Esophagus squamous epithelium (tissue), 4 donors: ENCODE data around the gene NUDCD3.

Experiments used
- POLR2A ChIP-seq, 4 donors: fragments of 450-650 bp; IDR thresholded peaks; one replicate each; pipeline ENCODE4 v1.6.1; 2017; ENCODE audit warnings: antibody characterized with exemption in 4 of 4, mild to moderate bottlenecking in 4 of 4, moderate library complexity in 3 of 4
- TF ChIP-seq, protein P1 (sequence below), 6 experiments: fragments of 450-650 bp in 4 of 6; fragments of 200-600 bp in 2 of 6; sonication (generic) in 2 of 6; IDR thresholded peaks; one replicate each; pipeline ENCODE4 v1.5.1; 2016 to 2019; ENCODE audit warnings: antibody characterized with exemption in 6 of 6, mild to moderate bottlenecking in 4 of 6, moderate library complexity in 4 of 6

DNA sequence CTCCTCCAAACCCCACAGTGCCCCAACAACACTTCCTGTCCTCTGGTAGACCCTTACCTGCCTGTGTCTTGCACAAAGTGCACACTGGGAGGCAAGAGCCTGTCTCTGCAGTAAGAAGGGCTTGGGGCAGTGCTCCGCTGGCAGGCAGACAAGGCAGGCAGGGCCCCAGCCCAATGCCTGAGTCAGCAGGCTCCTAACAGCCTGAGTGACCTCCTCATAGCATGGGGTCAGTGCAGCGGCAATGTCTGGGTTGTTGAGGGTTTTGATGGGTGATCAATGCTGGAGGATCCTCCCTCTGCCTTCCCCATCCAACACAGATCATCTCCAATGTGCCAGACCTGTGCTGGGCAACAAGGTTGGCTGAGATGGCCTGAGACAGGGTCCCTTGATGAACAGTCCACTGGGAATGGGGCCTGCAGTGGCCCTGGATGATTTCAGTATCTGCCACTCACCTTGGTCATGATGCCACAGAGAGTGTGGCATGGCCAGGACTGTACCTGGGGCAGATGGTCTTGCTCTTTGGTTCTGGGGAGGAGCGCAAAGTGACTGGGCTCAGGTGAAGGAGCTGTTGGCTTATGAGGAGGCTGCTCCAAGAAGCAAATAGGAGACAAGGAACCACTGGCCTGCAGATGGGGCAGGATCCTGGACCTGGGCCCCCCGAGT is 109.5 kb downstream of the NUDCD3 start:
- TF ChIP-seq, protein P1, sequence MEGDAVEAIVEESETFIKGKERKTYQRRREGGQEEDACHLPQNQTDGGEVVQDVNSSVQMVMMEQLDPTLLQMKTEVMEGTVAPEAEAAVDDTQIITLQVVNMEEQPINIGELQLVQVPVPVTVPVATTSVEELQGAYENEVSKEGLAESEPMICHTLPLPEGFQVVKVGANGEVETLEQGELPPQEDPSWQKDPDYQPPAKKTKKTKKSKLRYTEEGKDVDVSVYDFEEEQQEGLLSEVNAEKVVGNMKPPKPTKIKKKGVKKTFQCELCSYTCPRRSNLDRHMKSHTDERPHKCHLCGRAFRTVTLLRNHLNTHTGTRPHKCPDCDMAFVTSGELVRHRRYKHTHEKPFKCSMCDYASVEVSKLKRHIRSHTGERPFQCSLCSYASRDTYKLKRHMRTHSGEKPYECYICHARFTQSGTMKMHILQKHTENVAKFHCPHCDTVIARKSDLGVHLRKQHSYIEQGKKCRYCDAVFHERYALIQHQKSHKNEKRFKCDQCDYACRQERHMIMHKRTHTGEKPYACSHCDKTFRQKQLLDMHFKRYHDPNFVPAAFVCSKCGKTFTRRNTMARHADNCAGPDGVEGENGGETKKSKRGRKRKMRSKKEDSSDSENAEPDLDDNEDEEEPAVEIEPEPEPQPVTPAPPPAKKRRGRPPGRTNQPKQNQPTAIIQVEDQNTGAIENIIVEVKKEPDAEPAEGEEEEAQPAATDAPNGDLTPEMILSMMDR (IDR thresholded peaks at IDR 0.05), result no peak
- TF ChIP-seq POLR2A (IDR thresholded peaks at IDR 0.05), result no peak
